Measurements from ENCODE around the gene SNUPN. TPM values are rescaled to one million over a fixed set of nuclear protein-coding genes. Genes with fewer than 3 reads are reported as not detected.

The SNUPN gene
- total RNA-seq, 4 donors from 2014 or later, result 8.7 to 19.1 (median 13.5) TPM

- intact Hi-C loops (cut with DNase I), result no loop called here
- no peaks in the 10 kb centered on the region for H3K27me3 ChIP-seq
- H3K36me3 ChIP-seq, result peaks cover 10 to 99% (median 11%) of the 10 kb centered on the region in 3 donors
- H3K4me1 ChIP-seq, result peaks cover 0 to 2% (median 0%) of the 10 kb centered on the region in 3 donors
- 44 to 67% methylated on average over 2 of the region's 2 CpGs for WGBS, 2 donors
- H3K4me3 ChIP-seq, result no peak overlapping the region
- TF ChIP-seq POLR2A (IDR thresholded peaks at IDR 0.05) (no peak), CTCF (IDR thresholded peaks at IDR 0.05) (no peak)
- DNase-seq, result no peak
- no peaks in the 10 kb centered on the region for H3K9me3 ChIP-seq
- no peak overlapping the region for H3K27ac ChIP-seq
Measured at GRCh38 chr15:75599401-75599800, 26.1 kb downstream of the SNUPN start.

- DNase-seq, result no peak
- Histone ChIP-seq H3K9me3 (no peaks in the 10 kb centered on the region), H3K27me3 (no peaks in the 10 kb centered on the region), H3K4me1 (peaks cover 0 to 2% (median 0%) of the 10 kb centered on the region in 3 donors), H3K36me3 (peaks cover 10 to 100% (median 11%) of the 10 kb centered on the region in 3 donors), H3K4me3 (no peak overlapping the region), H3K27ac (no peak overlapping the region)
- TF ChIP-seq CTCF (IDR thresholded peaks at IDR 0.05), result no peak
- TF ChIP-seq POLR2A (IDR thresholded peaks at IDR 0.05), result no peak
- intact Hi-C loops (cut with DNase I), result no loop called here
- no CpG with 5 or more reads among the region's 4 CpGs for WGBS, 2 donors
Measured at GRCh38 chr15:75598361-75598760, 27.2 kb downstream of the SNUPN start.

DNA sequence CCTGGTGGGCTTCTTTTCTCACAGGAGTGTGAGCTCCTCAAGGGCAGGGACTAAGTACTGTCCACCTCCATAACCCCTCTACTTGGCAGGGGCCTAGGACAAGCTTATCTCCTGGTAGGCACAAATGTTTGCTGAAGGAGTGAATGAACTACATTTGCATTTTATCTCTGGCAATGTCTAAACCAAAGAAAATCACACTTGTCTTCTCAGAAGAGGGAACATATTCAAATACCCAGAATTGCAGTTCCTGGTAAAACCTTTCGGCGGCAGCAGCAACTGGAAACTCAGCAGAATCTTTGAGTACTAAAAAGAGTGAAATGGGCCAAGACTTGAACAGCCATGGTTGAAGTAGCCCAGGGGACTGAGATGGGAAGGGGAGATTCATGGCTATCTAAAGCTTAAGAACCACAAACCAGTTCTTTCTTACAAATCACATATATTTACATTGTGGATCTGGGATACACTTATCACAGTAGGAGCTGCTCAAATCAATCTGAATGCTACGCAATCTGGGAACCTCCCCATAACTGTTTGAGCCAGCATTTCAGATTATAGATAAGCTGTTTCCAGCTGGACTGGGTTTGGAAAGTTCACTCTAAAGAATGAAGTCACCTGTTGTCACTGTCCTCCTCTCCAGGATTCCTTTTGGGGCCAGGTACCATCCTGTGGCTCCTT is 27.7 kb downstream of the SNUPN start:
- 64 to 76% methylated on average over 3 of the region's 3 CpGs for WGBS, 2 donors
- H3K36me3 ChIP-seq, result peaks cover 10 to 99% (median 11%) of the 10 kb centered on the region in 3 donors

GRCh38 chr15:75596703-75597345 is 28.7 kb downstream of the SNUPN start:
- Histone ChIP-seq H3K27ac (no peak overlapping the region), H3K9me3 (no peaks in the 10 kb centered on the region), H3K27me3 (no peaks in the 10 kb centered on the region), H3K4me3 (no peak overlapping the region), H3K4me1 (peaks cover 0 to 2% (median 0%) of the 10 kb centered on the region in 3 donors), H3K36me3 (peaks cover 10 to 99% (median 11%) of the 10 kb centered on the region in 3 donors)
- TF ChIP-seq CTCF (IDR thresholded peaks at IDR 0.05), result no peak
- TF ChIP-seq POLR2A (IDR thresholded peaks at IDR 0.05), result no peak
- no peak for DNase-seq
- intact Hi-C loops (cut with DNase I), result no loop called here
- WGBS, 2 donors, result 91 to 100% methylated on average over 2 of the region's 3 CpGs

More for the DNA sequence above, 27.7 kb downstream of the SNUPN start:
- Histone ChIP-seq H3K27me3 (no peaks in the 10 kb centered on the region), H3K4me1 (peaks cover 0 to 2% (median 0%) of the 10 kb centered on the region in 3 donors), H3K27ac (no peak overlapping the region), H3K4me3 (no peak overlapping the region), H3K9me3 (no peaks in the 10 kb centered on the region)
- TF ChIP-seq CTCF (IDR thresholded peaks at IDR 0.05), result peak in 4 of 6 experiments; percentile 5 to 54 (median 44)
- TF ChIP-seq POLR2A (IDR thresholded peaks at IDR 0.05), result no peak
- no peak for DNase-seq
- intact Hi-C loops (cut with DNase I), result no loop called here

DNA sequence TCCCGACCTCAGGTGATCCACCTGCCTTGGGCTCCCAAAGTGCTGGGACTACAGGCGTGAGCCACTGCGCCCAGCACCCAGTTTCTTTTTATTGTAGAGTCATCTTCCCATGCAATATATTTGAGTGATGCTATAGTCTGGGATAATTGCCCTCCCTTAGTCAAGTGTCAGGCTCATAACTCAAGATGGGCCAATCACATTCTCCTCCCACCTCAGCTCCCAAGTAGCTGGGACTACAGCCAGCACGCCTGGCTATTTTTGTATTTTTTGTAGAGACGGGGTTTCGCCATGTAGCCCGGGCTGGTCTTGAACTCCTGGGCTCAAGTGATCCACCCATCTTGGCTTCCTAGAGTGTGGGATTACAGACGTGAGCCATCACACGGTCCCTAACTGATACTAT is 31.2 kb downstream of the SNUPN start:
- DNase-seq, result no peak
- Histone ChIP-seq H3K36me3 (peaks cover 0 to 93% (median 0%) of the 10 kb centered on the region in 3 donors), H3K9me3 (no peaks in the 10 kb centered on the region), H3K27me3 (no peaks in the 10 kb centered on the region), H3K27ac (no peak overlapping the region), H3K4me3 (no peak overlapping the region), H3K4me1 (peaks cover 0 to 2% (median 0%) of the 10 kb centered on the region in 3 donors)
- 91 to 92% methylated on average over 8 to 9 of the region's 9 CpGs for WGBS, 2 donors
- TF ChIP-seq POLR2A (IDR thresholded peaks at IDR 0.05) (no peak), CTCF (IDR thresholded peaks at IDR 0.05) (no peak)
- intact Hi-C loops (cut with DNase I), result no loop called here
